GM12864 (cell line): ENCODE measurements around the gene SLMAP.

Experiments used
- DNase-seq: peaks from one replicate; pipeline ENCODE4 v3.0.0-alpha.2; 2011; ENCODE audit warnings: low read depth
- H3K4me3 ChIP-seq: 2 replicates; pipeline ENCODE4 v1.5.1; 2011; ENCODE audit warnings: mild to moderate bottlenecking, low read depth, low read length, control low read depth
- TF ChIP-seq, protein P1 (sequence below): IDR thresholded peaks from 2 replicates; pipeline ENCODE4 v1.5.1; 2011; ENCODE audit warnings: low read depth, mild to moderate bottlenecking, moderate library complexity, low read length, control low read depth, inconsistent platforms; ENCODE audit errors: missing control alignments

The SLMAP gene

GRCh38 chr3:57825116-57825515 lies 69.0 kb downstream of the SLMAP start:
- no peak for DNase-seq
- no peak overlapping the region for H3K4me3 ChIP-seq
- TF ChIP-seq, protein P1, sequence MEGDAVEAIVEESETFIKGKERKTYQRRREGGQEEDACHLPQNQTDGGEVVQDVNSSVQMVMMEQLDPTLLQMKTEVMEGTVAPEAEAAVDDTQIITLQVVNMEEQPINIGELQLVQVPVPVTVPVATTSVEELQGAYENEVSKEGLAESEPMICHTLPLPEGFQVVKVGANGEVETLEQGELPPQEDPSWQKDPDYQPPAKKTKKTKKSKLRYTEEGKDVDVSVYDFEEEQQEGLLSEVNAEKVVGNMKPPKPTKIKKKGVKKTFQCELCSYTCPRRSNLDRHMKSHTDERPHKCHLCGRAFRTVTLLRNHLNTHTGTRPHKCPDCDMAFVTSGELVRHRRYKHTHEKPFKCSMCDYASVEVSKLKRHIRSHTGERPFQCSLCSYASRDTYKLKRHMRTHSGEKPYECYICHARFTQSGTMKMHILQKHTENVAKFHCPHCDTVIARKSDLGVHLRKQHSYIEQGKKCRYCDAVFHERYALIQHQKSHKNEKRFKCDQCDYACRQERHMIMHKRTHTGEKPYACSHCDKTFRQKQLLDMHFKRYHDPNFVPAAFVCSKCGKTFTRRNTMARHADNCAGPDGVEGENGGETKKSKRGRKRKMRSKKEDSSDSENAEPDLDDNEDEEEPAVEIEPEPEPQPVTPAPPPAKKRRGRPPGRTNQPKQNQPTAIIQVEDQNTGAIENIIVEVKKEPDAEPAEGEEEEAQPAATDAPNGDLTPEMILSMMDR = no peak

GRCh38 chr3:57826245-57826951 lies 70.3 kb downstream of the SLMAP start:
- DNase-seq = no peak
- no peak overlapping the region for H3K4me3 ChIP-seq
- TF ChIP-seq, protein P1 = no peak

DNA sequence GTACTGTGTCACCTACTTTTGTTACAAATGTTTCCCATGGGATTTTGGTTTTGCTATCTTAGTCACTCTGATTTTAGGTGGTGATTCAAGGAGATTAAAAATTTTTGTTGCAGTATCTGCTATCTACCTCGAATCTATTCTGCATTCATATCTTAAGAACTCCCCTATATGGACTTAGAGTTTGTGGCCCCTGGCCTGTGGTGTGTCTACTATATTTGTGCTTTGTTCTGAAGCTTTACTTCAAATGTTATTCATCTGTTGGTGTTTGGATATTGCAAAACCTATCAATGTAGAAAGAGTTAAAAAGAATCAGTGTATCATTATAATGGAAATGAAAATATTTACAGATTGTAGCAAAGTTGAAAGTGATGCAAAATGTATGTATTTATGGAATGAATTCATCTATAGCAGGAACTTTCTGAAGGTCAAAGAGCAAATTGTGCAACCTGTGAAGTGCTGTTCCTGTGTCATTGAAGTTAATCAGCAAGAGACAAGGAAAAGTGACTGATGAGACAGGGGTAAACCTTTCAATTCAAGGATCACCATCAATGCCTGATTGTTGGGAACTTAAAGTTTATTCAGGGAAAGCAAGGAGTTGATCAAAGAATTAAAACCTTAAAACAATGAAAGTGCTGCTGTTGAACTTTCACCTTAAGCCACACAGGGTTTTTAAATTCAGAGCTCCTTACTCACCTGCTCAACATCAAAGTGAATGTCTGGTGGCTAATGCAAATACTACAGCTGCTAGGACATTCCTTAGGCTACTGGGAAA lies 71.0 kb downstream of the SLMAP start:
- H3K4me3 ChIP-seq = no peak overlapping the region
- TF ChIP-seq, protein P1 = no peak
- DNase-seq = no peak

DNA sequence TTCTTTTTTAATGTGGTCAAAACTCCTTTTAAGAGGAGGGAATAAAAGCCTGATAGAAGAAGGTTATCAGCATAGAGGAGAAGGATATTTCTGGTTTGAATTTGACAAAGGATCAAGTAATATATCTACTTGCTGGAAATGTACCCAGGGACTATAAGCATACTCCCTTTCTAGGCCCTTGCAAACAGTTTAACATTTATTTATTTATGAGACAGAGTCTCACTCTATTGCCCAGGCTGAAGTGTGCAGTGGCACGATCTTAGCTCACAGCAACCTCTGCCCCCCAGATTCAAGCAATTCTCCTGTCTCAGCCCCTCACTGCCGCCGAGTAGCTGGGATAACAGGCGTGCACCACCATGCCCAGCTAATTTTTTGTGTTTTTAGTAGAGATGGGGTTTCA lies 71.6 kb downstream of the SLMAP start:
- no peak overlapping the region for H3K4me3 ChIP-seq
- no peak for DNase-seq
- TF ChIP-seq, protein P1 = no peak

GRCh38 chr3:57832486-57832885 lies 76.4 kb downstream of the SLMAP start:
- TF ChIP-seq, protein P1 = no peak
- no peak overlapping the region for H3K4me3 ChIP-seq
- DNase-seq = no peak

DNA sequence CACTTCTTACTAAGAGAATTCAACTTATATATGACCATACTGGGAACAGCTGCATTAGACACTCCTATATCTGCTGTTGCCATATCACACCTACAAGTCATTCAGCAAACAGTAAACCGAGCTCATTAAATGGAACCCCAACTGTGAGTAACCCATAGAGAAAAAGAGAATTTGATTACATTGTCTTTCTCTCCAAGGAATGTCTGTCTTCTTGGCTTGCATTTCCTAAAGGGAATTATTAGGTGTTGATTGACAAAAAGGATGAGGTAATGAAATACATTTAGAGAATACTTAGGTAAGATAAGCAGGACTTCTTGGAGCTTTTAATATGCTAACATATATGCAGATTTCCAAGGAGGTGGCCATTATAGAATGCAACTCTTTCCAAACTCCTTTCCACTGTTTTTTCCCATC lies 76.8 kb downstream of the SLMAP start:
- no peak for DNase-seq
- H3K4me3 ChIP-seq = no peak overlapping the region
- TF ChIP-seq, protein P1 = no peak
